G401 (cell line): Measurements from ENCODE around the gene CD180. TPM values are rescaled to one million over a fixed set of nuclear protein-coding genes. Genes with fewer than 3 reads are reported as not detected.

Experiments
- DNase-seq: peaks from one replicate; pipeline ENCODE4 v3.0.0-alpha.2; 2015; ENCODE audit warnings: low spot score
- in situ Hi-C: cut with HindIII; loops from 2 replicates; pipeline ENCODE4 v1.10.0; 2016; ENCODE audit warnings: low sequenced_read_pairs, mixed read lengths
- total RNA-seq: library from RNA; depleted of rRNA; stranded (reverse); fragments of >200 nt; shearing (Covaris generic); gene quantifications from 2 replicates; pipeline ENCODE4 v1.2.3, GENCODE V29; 2014

CD180 gene
- total RNA-seq, 1 experiment from 2014 or later = not detected

DNA sequence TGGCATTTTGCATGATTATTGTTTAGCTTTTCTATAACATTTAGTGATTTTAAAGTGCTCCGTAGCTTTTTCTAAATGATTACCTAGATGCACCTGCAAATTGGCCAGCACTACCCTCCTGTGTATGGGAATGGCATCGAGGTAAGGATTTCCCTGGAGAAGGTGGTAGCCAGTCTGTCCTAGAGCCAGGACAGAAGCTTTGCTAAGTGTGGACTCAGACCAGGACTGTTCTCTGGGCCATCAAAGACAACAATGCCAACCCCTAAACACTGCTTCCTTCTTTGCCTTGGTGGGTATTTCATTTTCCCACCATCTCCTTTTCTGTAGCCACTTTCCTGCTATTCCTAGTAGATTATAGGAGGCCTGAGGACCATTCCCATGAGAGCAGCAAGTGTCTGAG, 53.0 kb downstream of the CD180 start:
- in situ Hi-C loops = no loop called here
- DNase-seq = no peak

DNA sequence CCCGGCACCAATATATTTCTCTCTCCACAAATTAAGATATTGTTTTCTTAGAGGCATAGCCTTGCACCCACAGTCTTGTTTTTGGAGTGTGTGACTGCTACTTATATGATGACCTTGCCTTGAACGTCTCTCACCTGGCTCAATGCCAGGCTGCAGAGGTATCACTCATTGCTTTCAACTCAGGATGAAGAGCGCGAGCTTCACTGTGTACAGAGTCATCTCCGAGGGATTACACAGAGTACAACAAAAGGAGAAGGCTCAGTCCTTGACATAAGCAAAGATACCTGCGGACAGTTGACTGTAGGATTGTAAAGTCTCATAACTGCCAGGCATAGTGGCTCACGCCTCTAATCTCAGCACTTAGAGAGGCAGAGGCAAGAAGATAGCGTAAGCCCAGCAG, 53.8 kb downstream of the CD180 start:
- DNase-seq = no peak
- in situ Hi-C loops = no loop called here

DNA sequence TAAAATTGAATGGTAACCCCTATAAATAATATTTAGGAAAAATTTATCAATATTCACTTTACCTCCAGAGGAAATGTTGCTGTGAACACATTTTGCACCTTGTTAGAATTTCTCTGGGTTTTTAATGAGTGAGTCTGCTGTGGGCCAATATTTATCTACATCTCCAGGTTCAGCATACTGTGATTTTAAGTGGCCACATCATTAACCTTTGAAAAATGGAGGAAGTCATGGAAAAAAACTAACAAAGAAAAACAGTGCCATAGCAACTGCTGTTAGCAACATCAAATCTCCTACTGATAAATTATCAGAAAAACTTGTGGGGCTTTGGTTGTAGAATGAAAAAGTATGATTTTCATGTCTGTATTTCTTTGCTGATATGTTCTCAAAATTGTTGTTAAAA, 55.0 kb downstream of the CD180 start:
- in situ Hi-C loops = no loop called here
- no peak for DNase-seq

DNA sequence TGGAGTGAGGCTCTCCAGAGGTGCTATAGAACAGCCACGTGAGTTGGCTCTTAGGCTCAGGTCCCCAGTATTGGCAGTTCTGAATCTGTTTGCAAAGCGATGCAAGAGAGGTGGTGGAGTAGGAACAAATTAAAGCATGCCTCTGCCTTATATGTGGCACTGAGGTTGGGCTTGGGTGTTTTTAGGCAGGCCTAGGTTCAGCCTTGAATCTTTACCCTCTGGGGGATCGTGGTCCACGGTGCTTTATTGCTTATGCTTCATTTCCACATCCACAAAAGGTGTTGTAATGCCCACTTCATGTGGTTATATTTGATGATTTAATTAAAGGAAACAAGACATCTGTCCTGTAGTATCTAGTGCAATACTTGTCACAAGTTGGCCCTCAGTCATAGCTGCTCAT, 56.2 kb downstream of the CD180 start:
- in situ Hi-C loops = no loop called here
- no peak for DNase-seq

DNA sequence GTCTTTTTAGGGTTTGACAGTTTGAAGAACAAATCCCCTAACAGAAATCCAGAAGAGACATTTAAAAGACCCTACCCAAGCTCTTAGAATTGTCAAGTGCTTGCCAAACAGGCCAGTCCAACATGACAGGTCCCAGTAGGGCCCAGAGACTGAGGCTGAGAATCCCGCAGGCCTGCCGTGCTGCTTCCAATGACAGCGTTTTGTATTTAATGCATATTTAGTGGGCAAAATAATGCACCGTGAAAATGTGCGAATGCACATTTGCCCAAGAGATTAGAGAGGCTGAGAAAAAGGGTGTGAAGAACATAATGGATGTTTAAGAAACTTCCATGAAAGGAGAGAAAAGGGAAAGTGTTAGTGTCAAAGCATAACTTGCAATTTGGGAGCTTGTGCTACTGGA, 57.6 kb downstream of the CD180 start:
- in situ Hi-C loops = no loop called here
- no peak for DNase-seq

DNA sequence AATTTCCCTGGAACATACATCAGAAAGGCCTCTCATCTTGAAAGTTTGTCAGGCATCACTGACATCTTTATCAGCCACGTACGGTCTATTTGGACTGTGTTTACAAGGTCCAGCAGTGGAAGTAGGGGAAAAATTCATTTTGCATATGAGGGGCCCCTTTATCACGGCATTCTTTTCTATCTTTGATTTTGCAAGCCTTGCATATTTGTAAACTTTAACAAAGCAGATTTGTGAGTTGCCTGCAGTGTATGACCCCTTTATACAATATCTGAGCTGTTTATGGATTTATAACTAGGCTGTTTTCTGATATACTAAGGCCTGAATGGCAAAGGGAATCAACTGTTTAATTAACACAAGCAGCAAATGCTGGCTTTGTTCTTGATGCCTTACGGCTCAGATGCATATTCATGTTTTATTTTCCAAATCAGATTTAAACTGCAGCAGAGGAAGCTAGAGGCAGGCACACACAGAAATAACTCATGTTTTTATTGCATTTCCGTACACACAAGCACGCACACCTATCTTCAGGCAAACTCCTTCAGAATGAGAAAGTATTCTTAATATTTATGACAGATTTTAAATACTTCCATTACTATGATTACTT, 61.1 kb downstream of the CD180 start:
- in situ Hi-C loops = no loop called here
- no peak for DNase-seq

DNA sequence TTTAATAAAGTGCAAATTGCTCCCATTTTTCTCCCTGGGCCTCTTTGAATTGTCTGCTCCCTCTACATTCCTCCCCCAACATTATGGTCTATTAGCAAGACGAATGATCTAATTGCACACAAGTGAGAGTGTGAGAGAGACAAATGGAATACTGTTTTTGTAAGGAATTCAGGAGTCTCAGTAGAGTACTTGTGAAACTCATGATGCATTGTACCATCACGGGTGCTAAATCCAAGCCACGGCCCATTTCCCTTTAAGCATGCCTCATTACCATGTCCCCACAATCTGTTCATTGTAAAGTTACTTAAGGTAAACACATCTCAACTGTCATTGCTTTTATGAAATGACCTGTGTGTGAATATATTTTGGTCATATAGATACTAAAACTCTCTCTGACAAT, 62.8 kb downstream of the CD180 start:
- in situ Hi-C loops = no loop called here
- no peak for DNase-seq

DNA sequence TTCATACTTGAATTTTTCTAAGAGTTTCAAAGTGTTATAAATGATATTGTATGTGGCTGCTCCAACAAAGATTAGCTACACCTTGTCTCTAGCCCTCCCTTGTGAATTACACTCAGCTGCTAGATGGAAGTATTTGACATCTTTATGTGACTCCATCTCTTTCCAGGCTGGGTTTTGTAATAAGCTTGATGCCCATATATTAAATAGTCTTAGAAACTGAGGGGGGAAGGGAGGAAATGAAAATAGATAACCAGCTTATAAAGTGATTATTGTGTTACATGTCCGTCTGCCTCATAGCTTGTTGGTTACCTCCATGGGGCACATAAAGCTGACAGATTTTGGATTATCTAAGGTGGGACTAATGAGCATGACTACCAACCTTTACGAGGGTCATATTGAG, 63.4 kb downstream of the CD180 start:
- DNase-seq = no peak
- in situ Hi-C loops = no loop called here

DNA sequence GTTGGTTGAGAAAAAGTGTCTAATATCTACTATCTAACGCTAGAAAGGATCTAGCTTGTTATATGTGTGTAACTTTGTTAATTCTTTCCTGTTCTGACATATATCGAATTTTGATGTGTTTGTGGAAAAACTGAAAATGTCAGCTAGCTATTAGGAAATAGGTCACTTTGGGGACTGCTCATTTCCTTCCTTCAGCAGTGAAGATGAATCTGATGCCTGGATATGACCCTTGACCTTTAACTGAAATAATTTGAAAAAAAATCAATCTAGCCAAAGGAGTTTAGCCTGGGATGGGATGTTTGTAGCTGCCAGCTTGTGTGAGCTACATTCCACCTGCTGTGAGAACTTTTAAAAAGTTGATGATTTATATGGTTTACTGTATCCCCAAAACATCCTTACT, 66.8 kb downstream of the CD180 start:
- no peak for DNase-seq
- in situ Hi-C loops = no loop called here
